NCI-H1105 (cell line): ENCODE data around the gene EDN2.

Source experiments
- DNase-seq: peaks from one replicate; lab custom pipeline; 2025; lab: John Stamatoyannopoulos, UW

EDN2 gene

GRCh38 chr1:41517062-41517438, 32.6 kb upstream of the EDN2 start:
- DNase-seq: peak; percentile 24

GRCh38 chr1:41516168-41517061, 31.9 kb upstream of the EDN2 start:
- DNase-seq: peak; percentile 84

GRCh38 chr1:41515778-41516167, 31.3 kb upstream of the EDN2 start:
- no peak for DNase-seq

GRCh38 chr1:41515131-41515678, 30.7 kb upstream of the EDN2 start:
- DNase-seq: no peak

- DNase-seq: no peak
Measured at GRCh38 chr1:41514381-41514780, 29.9 kb upstream of the EDN2 start.

GRCh38 chr1:41513383-41513735, 28.9 kb upstream of the EDN2 start:
- no peak for DNase-seq

GRCh38 chr1:41512701-41513382, 28.4 kb upstream of the EDN2 start:
- no peak for DNase-seq

- no peak for DNase-seq
Measured at GRCh38 chr1:41511239-41511540, 26.7 kb upstream of the EDN2 start.

- DNase-seq: no peak
Measured at GRCh38 chr1:41510531-41511238, 26.2 kb upstream of the EDN2 start.

- DNase-seq: no peak
Measured at GRCh38 chr1:41509270-41509671, 24.8 kb upstream of the EDN2 start.

- DNase-seq: no peak
Measured at GRCh38 chr1:41508290-41508689, 23.8 kb upstream of the EDN2 start.

- DNase-seq: no peak
Measured at GRCh38 chr1:41507836-41508235, 23.4 kb upstream of the EDN2 start.

GRCh38 chr1:41507110-41507720, 22.7 kb upstream of the EDN2 start:
- DNase-seq: no peak

GRCh38 chr1:41504114-41505035, 19.9 kb upstream of the EDN2 start:
- peak; percentile 61 for DNase-seq

GRCh38 chr1:41503538-41504113, 19.1 kb upstream of the EDN2 start:
- no peak for DNase-seq

- no peak for DNase-seq
Measured at GRCh38 chr1:41502912-41503311, 18.4 kb upstream of the EDN2 start.

- DNase-seq: no peak
Measured at GRCh38 chr1:41501581-41501980, 17.1 kb upstream of the EDN2 start.

GRCh38 chr1:41500781-41501518, 16.5 kb upstream of the EDN2 start:
- DNase-seq: no peak

- no peak for DNase-seq
Measured at GRCh38 chr1:41500378-41500777, 15.9 kb upstream of the EDN2 start.

- DNase-seq: no peak
Measured at GRCh38 chr1:41499591-41499990, 15.1 kb upstream of the EDN2 start.
